Nephron (organoid): ENCODE data around the gene OR8B3.

Experiments
- H3K27ac Mint-ChIP-seq, 3 experiments: 2 replicates each; pipeline ENCODE4 v1.8.0; 2020; ENCODE audit warnings: mixed read lengths in 3 of 3, mild to moderate bottlenecking in 2 of 3, moderate library complexity in 1 of 3
- H3K27me3 Mint-ChIP-seq: 2 replicates; pipeline ENCODE4 v1.8.0; 2021; ENCODE audit warnings: low read depth, mild to moderate bottlenecking, moderate library complexity, mixed read lengths
- H3K36me3 Mint-ChIP-seq: 2 replicates; pipeline ENCODE4 v1.8.0; 2020; ENCODE audit warnings: low read depth, mixed read lengths
- H3K4me1 Mint-ChIP-seq: 2 replicates; pipeline ENCODE4 v1.8.0; 2020; ENCODE audit warnings: mixed read lengths
- H3K4me3 Mint-ChIP-seq, 3 experiments: 2 replicates each; pipeline ENCODE4 v1.8.0; 2020; ENCODE audit warnings: mild to moderate bottlenecking in 3 of 3, mixed read lengths in 3 of 3, moderate library complexity in 2 of 3
- H3K9me3 Mint-ChIP-seq: 2 replicates; pipeline ENCODE4 v1.8.0; 2020; ENCODE audit warnings: mixed read lengths
- CTCF ChIP-seq, 3 experiments: fragments of 200-600 bp; sonication (generic); IDR thresholded peaks; one replicate each; pipeline ENCODE4 v1.5.0; 2021; ENCODE audit warnings: antibody characterized with exemption in 3 of 3; ENCODE audit not compliant: unreplicated experiment in 3 of 3

The OR8B3 gene

GRCh38 chr11:124441081-124441480 is 42.3 kb upstream of the OR8B3 start:
- Mint-ChIP-seq H3K4me1 (no peaks in the 10 kb centered on the region), H3K27me3 (no peaks in the 10 kb centered on the region), H3K36me3 (no peaks in the 10 kb centered on the region), H3K9me3 (no peaks in the 10 kb centered on the region), H3K27ac (no peak overlapping the region), H3K4me3 (no peak overlapping the region)
- TF ChIP-seq CTCF (IDR thresholded peaks at IDR 0.05; ENCODE audit: unreplicated experiment in 3 of 3): no peak

- Mint-ChIP-seq H3K9me3 (no peaks in the 10 kb centered on the region), H3K36me3 (no peaks in the 10 kb centered on the region), H3K4me3 (no peak overlapping the region), H3K27ac (no peak overlapping the region), H3K27me3 (no peaks in the 10 kb centered on the region), H3K4me1 (no peaks in the 10 kb centered on the region)
- no peak for TF ChIP-seq CTCF (IDR thresholded peaks at IDR 0.05; ENCODE audit: unreplicated experiment in 3 of 3)
Observed at GRCh38 chr11:124440608-124441007, 41.8 kb upstream of the OR8B3 start.

GRCh38 chr11:124434699-124435098 is 35.9 kb upstream of the OR8B3 start:
- H3K27me3 Mint-ChIP-seq: no peaks in the 10 kb centered on the region
- H3K4me3 Mint-ChIP-seq: no peak overlapping the region
- no peaks in the 10 kb centered on the region for H3K4me1 Mint-ChIP-seq
- no peak for TF ChIP-seq CTCF (IDR thresholded peaks at IDR 0.05; ENCODE audit: unreplicated experiment in 3 of 3)
- H3K36me3 Mint-ChIP-seq: no peaks in the 10 kb centered on the region
- peaks cover 2% of the 10 kb centered on the region for H3K9me3 Mint-ChIP-seq
- no peak overlapping the region for H3K27ac Mint-ChIP-seq

- no peak overlapping the region for H3K27ac Mint-ChIP-seq
- peaks cover 13% of the 10 kb centered on the region for H3K9me3 Mint-ChIP-seq
- TF ChIP-seq CTCF (IDR thresholded peaks at IDR 0.05; ENCODE audit: unreplicated experiment in 3 of 3): no peak
- no peaks in the 10 kb centered on the region for H3K36me3 Mint-ChIP-seq
- H3K4me3 Mint-ChIP-seq: no peak overlapping the region
- no peaks in the 10 kb centered on the region for H3K27me3 Mint-ChIP-seq
- no peaks in the 10 kb centered on the region for H3K4me1 Mint-ChIP-seq
Observed at GRCh38 chr11:124429599-124429998, 30.8 kb upstream of the OR8B3 start.

GRCh38 chr11:124424384-124424921 is 25.6 kb upstream of the OR8B3 start, which contains the start of gene OR8B4:
TSS of gene OR8B4 (minus strand) at chr11:124424871. CDS start at chr11:124424871, 0 bp downstream.
- TF ChIP-seq CTCF (IDR thresholded peaks at IDR 0.05; ENCODE audit: unreplicated experiment in 3 of 3): no peak
- H3K36me3 Mint-ChIP-seq: no peaks in the 10 kb centered on the region
- H3K4me1 Mint-ChIP-seq: peaks cover 6% of the 10 kb centered on the region
- H3K9me3 Mint-ChIP-seq: peaks cover 9% of the 10 kb centered on the region
- H3K4me3 Mint-ChIP-seq: no peak within 1 kb of the TSS
- H3K27ac Mint-ChIP-seq: no peak within 1 kb of the TSS
- no peaks in the 10 kb centered on the region for H3K27me3 Mint-ChIP-seq

- no peak overlapping the region for H3K4me3 Mint-ChIP-seq
- no peak overlapping the region for H3K27ac Mint-ChIP-seq
- no peaks in the 10 kb centered on the region for H3K27me3 Mint-ChIP-seq
- H3K4me1 Mint-ChIP-seq: peaks cover 6% of the 10 kb centered on the region
- no peaks in the 10 kb centered on the region for H3K9me3 Mint-ChIP-seq
- TF ChIP-seq CTCF (IDR thresholded peaks at IDR 0.05; ENCODE audit: unreplicated experiment in 3 of 3): no peak
- no peaks in the 10 kb centered on the region for H3K36me3 Mint-ChIP-seq
Observed at GRCh38 chr11:124421043-124421442, 22.2 kb upstream of the OR8B3 start.
